ENCODE data around the gene LBHD1. TPM values are rescaled to one million over a fixed set of nuclear protein-coding genes. Genes with fewer than 3 reads are reported as not detected.

Gene LBHD1
- total and polyA plus RNA-seq, 2 of the 13 experiments (the other 11 are each of a cell fraction or from before 2014, with no cell fraction given) = 3.2 to 3.7 TPM

DNA sequence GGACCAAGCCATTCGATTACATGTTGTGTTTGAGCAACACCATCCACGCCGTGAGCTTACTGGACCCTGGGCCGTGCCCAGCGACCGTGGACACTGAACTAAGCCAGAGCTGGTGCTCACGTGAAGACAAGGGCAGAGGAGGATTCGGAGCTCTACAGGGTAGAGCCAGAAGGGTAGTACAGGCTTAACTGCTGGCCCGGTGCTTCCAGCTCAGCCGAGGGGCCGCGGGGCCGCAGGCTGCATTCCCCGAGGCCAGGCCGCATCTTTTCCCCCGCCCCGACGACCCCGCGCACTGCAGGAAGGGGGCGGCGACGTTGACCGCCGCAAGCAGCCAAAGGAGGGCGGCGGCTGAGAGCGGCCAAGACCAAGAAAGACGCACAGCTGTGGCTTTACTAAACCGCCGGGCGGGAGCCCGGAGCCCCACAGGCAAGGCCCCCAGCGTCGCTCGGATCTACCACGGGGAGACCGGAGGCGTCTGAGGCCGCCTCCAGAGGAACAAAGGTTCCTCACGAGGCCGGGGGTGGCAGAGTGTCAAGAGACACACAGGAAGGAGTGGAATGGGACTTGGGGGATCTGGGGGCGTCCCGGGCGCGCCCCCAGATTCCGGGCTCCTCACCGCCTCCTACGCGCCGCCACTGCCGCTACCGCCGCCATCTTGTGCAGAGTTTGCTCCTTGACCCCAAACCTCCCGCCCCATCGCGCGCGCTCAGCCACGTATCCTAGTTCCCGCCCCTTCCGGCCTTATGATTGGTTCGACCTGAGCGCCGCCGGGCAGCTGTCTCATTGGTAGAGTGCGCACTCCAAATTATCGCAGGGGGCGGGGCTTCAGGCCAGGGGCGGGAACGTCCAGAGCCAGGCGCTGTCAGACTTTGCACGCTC is 25.9 kb downstream of the LBHD1 start, which contains the start of gene GANAB (continued):
- peak; percentile 79 for TF ChIP-seq GATAD1 (CRISPR knock-in tag; IDR thresholded peaks at IDR 0.05)
- peak; percentile 80; the same call in 1 of the 2 replicates for TF ChIP-seq NR2F6 (IDR thresholded peaks at IDR 0.05)
- TF ChIP-seq NR2F6 (CRISPR knock-in tag; IDR thresholded peaks at IDR 0.05) = peak; percentile 85
- TF ChIP-seq NR3C1 (CRISPR knock-in tag; IDR thresholded peaks at IDR 0.05) = no peak
- TF ChIP-seq HOXA5 (CRISPR knock-in tag; IDR thresholded peaks at IDR 0.05) = no peak
- TF ChIP-seq CBX5 (CRISPR knock-in tag; IDR thresholded peaks at IDR 0.05; ENCODE audit: borderline replicate concordance) = peak; percentile 55; the same call in 1 of the 2 replicates
- peak; percentile 52; the same call in 1 of the 2 replicates for TF ChIP-seq BHLHE40 (IDR thresholded peaks at IDR 0.05; ENCODE audit: low read length)
- no peak for TF ChIP-seq SOX6 (IDR thresholded peaks at IDR 0.05)
- TF ChIP-seq SOX6 (CRISPR knock-in tag; IDR thresholded peaks at IDR 0.05) = 0 out of 2 replicates have a peak, but pooled peaks have one; percentile 9
- peak; percentile 97 for TF ChIP-seq POLR2G (IDR thresholded peaks at IDR 0.05; ENCODE audit: low read depth, low read length)
- TF ChIP-seq TBP (CRISPR knock-in tag; IDR thresholded peaks at IDR 0.05) = no peak
- TF ChIP-seq, protein P1, sequence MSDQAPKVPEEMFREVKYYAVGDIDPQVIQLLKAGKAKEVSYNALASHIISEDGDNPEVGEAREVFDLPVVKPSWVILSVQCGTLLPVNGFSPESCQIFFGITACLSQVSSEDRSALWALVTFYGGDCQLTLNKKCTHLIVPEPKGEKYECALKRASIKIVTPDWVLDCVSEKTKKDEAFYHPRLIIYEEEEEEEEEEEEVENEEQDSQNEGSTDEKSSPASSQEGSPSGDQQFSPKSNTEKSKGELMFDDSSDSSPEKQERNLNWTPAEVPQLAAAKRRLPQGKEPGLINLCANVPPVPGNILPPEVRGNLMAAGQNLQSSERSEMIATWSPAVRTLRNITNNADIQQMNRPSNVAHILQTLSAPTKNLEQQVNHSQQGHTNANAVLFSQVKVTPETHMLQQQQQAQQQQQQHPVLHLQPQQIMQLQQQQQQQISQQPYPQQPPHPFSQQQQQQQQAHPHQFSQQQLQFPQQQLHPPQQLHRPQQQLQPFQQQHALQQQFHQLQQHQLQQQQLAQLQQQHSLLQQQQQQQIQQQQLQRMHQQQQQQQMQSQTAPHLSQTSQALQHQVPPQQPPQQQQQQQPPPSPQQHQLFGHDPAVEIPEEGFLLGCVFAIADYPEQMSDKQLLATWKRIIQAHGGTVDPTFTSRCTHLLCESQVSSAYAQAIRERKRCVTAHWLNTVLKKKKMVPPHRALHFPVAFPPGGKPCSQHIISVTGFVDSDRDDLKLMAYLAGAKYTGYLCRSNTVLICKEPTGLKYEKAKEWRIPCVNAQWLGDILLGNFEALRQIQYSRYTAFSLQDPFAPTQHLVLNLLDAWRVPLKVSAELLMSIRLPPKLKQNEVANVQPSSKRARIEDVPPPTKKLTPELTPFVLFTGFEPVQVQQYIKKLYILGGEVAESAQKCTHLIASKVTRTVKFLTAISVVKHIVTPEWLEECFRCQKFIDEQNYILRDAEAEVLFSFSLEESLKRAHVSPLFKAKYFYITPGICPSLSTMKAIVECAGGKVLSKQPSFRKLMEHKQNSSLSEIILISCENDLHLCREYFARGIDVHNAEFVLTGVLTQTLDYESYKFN (CRISPR knock-in tag; conservative IDR thresholded peaks at IDR 0.05) = peak; percentile 19
- TF ChIP-seq, protein P2, sequence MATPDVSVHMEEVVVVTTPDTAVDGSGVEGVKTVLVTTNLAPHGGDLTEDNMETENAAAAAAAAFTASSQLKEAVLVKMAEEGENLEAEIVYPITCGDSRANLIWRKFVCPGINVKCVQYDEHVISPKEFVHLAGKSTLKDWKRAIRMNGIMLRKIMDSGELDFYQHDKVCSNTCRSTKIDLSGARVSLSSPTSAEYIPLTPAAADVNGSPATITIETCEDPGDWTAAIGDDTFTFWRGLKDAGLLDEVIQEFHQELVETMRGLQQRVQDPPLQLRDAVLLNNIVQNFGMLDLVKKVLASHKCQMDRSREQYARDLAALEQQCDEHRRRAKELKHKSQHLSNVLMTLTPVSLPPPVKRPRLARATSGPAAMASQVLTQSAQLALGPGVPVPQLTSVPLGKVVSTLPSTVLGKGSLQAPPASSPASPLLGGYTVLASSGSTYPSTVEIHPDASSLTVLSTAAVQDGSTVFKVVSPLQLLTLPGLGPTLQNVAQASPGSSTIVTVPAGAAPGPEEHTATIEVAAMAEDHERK (CRISPR knock-in tag; IDR thresholded peaks at IDR 0.05; ENCODE audit: low read depth) = peak; percentile 55
- TF ChIP-seq RARG (CRISPR knock-in tag; IDR thresholded peaks at IDR 0.05; ENCODE audit: low read depth) = no peak
- peak; percentile 91 for TF ChIP-seq TFDP2 (CRISPR knock-in tag; IDR thresholded peaks at IDR 0.05)
- TF ChIP-seq ZNF574 (CRISPR knock-in tag; IDR thresholded peaks at IDR 0.05) = peak; percentile 84
- peak; percentile 15 for TF ChIP-seq SALL1 (CRISPR knock-in tag; IDR thresholded peaks at IDR 0.05)
- no peak for TF ChIP-seq ZNF619 (CRISPR knock-in tag; IDR thresholded peaks at IDR 0.05)
- TF ChIP-seq ZNF224 (CRISPR knock-in tag; IDR thresholded peaks at IDR 0.05) = no peak
- TF ChIP-seq REL (CRISPR knock-in tag; conservative IDR thresholded peaks at IDR 0.05) = 0 out of 2 replicates have a peak, but pooled peaks have one; percentile 70
- peak; percentile 3; the same call in 1 of the 2 replicates for TF ChIP-seq FOXO1 (CRISPR knock-in tag; IDR thresholded peaks at IDR 0.05)
- TF ChIP-seq XBP1 (CRISPR knock-in tag; IDR thresholded peaks at IDR 0.05) = peak; percentile 87; the same call in 1 of the 2 replicates

Data from HepG2 (cell line).